Measurements from ENCODE around the gene SHTN1. TPM values are rescaled to one million over a fixed set of nuclear protein-coding genes. Genes with fewer than 3 reads are reported as not detected.

The SHTN1 gene
- total RNA-seq, 1 experiment from 2014 or later, result 39.9 TPM

GRCh38 chr10:116925056-116925455 lies 79.9 kb downstream of the SHTN1 start:
- Histone ChIP-seq H3K9me3 (ENCODE audit: low read depth, low read length, poor library complexity, severe bottlenecking) (no peaks in the 10 kb centered on the region), H3K27ac (ENCODE audit: low read depth, low read length, poor library complexity, severe bottlenecking) (no peak overlapping the region), H3K27me3 (replicated peaks; ENCODE audit: insufficient read depth, low read depth, low read length, poor library complexity) (no peaks in the 10 kb centered on the region), H3K4me3 (ENCODE audit: low read depth, low read length, poor library complexity, severe bottlenecking) (no peak overlapping the region), H3K36me3 (ENCODE audit: insufficient read depth, low read length, poor library complexity, severe bottlenecking) (peaks cover 20% of the 10 kb centered on the region), H3K4me1 (ENCODE audit: insufficient read depth, low read length, poor library complexity, severe bottlenecking) (no peaks in the 10 kb centered on the region)
- CTCF ChIA-PET, result no interaction called here
- DNase-seq (ENCODE audit: low spot score), result no peak
- POLR2A ChIA-PET (ENCODE audit: low non-redundant PET), result no interaction called here
- no TSS peak for BruUV-seq (replicated peaks)
- intact Hi-C loops (cut with micrococcal nuclease; ENCODE audit: unreplicated experiment), result no loop called here
- TF ChIP-seq EZH2 (IDR thresholded peaks at IDR 0.05; ENCODE audit: borderline replicate concordance, low read depth, low read length, poor library complexity, severe bottlenecking) (no peak), CTCF (conservative IDR thresholded peaks at IDR 0.05; ENCODE audit: low read depth, low read length) (no peak)

GRCh38 chr10:116919706-116920105 lies 85.3 kb downstream of the SHTN1 start:
- Histone ChIP-seq H3K27me3 (replicated peaks; ENCODE audit: insufficient read depth, low read depth, low read length, poor library complexity) (no peaks in the 10 kb centered on the region), H3K9me3 (ENCODE audit: low read depth, low read length, poor library complexity, severe bottlenecking) (no peaks in the 10 kb centered on the region), H3K4me1 (ENCODE audit: insufficient read depth, low read length, poor library complexity, severe bottlenecking) (peaks cover 3% of the 10 kb centered on the region), H3K4me3 (ENCODE audit: low read depth, low read length, poor library complexity, severe bottlenecking) (no peak overlapping the region), H3K36me3 (ENCODE audit: insufficient read depth, low read length, poor library complexity, severe bottlenecking) (peaks cover 14% of the 10 kb centered on the region), H3K27ac (ENCODE audit: low read depth, low read length, poor library complexity, severe bottlenecking) (no peak overlapping the region)
- TF ChIP-seq EZH2 (IDR thresholded peaks at IDR 0.05; ENCODE audit: borderline replicate concordance, low read depth, low read length, poor library complexity, severe bottlenecking) (no peak), CTCF (conservative IDR thresholded peaks at IDR 0.05; ENCODE audit: low read depth, low read length) (no peak)
- no peak for DNase-seq (ENCODE audit: low spot score)
- ChIA-PET POLR2A (ENCODE audit: low non-redundant PET) (no interaction called here), CTCF (no interaction called here)
- no TSS peak for BruUV-seq (replicated peaks)
- intact Hi-C loops (cut with micrococcal nuclease; ENCODE audit: unreplicated experiment), result no loop called here

- POLR2A ChIA-PET (ENCODE audit: low non-redundant PET), result no interaction called here
- H3K27me3 ChIP-seq (replicated peaks; ENCODE audit: insufficient read depth, low read depth, low read length, poor library complexity), result no peaks in the 10 kb centered on the region
- H3K4me1 ChIP-seq (ENCODE audit: insufficient read depth, low read length, poor library complexity, severe bottlenecking), result peaks cover 3% of the 10 kb centered on the region
- peaks cover 18% of the 10 kb centered on the region for H3K36me3 ChIP-seq (ENCODE audit: insufficient read depth, low read length, poor library complexity, severe bottlenecking)
- DNase-seq (ENCODE audit: low spot score), result no peak
- no peak overlapping the region for H3K27ac ChIP-seq (ENCODE audit: low read depth, low read length, poor library complexity, severe bottlenecking)
- no peak overlapping the region for H3K4me3 ChIP-seq (ENCODE audit: low read depth, low read length, poor library complexity, severe bottlenecking)
- CTCF ChIA-PET, result no interaction called here
- intact Hi-C loops (cut with micrococcal nuclease; ENCODE audit: unreplicated experiment), result no loop called here
- BruUV-seq (replicated peaks), result no TSS peak
- no peak for TF ChIP-seq EZH2 (IDR thresholded peaks at IDR 0.05; ENCODE audit: borderline replicate concordance, low read depth, low read length, poor library complexity, severe bottlenecking)
- no peak for TF ChIP-seq CTCF (conservative IDR thresholded peaks at IDR 0.05; ENCODE audit: low read depth, low read length)
- no peaks in the 10 kb centered on the region for H3K9me3 ChIP-seq (ENCODE audit: low read depth, low read length, poor library complexity, severe bottlenecking)
Observed at GRCh38 chr10:116919164-116919563, 85.8 kb downstream of the SHTN1 start.
